HG02642 (cell line): Measurements from ENCODE around the gene KLHL11.
"Not testable (repeated sequence)": the region's sequence is repeated elsewhere in the genome, so short reads cannot be mapped to it uniquely, and the experiment has no call there.

Experiments used
- ATAC-seq: cut with Tn5 transposase; IDR thresholded peaks from one replicate; pipeline ENCODE4 v1.9.1; 2021; ENCODE audit warnings: mild to moderate bottlenecking; ENCODE audit not compliant: unreplicated experiment, poor library complexity

KLHL11 gene

GRCh38 chr17:41888332-41888965 lies 23.2 kb upstream of the KLHL11 start:
- no peak for ATAC-seq

GRCh38 chr17:41885733-41886132 lies 20.5 kb upstream of the KLHL11 start:
- ATAC-seq: no peak

- ATAC-seq: no peak
These were observed 17.5 kb upstream of the KLHL11 start for GRCh38 chr17:41882756-41883155.

- no peak for ATAC-seq
These were observed 14.9 kb upstream of the KLHL11 start for GRCh38 chr17:41880130-41880529.

- not testable (repeated sequence) for ATAC-seq
These were observed 9.1 kb upstream of the KLHL11 start for GRCh38 chr17:41874293-41874670.

GRCh38 chr17:41873559-41874292 lies 8.5 kb upstream of the KLHL11 start:
- no peak for ATAC-seq

- ATAC-seq: no peak
These were observed 6.6 kb upstream of the KLHL11 start for GRCh38 chr17:41871789-41872188.

GRCh38 chr17:41870627-41871026 lies 5.4 kb upstream of the KLHL11 start:
- ATAC-seq: no peak

- ATAC-seq: no peak
These were observed 4.9 kb upstream of the KLHL11 start for GRCh38 chr17:41870097-41870496.

GRCh38 chr17:41869426-41869825 lies 4.2 kb upstream of the KLHL11 start:
- ATAC-seq: no peak

GRCh38 chr17:41868568-41868967 lies 3.3 kb upstream of the KLHL11 start:
- ATAC-seq: no peak

- no peak for ATAC-seq
These were observed 322 bp upstream of the KLHL11 start for GRCh38 chr17:41865596-41865893.

GRCh38 chr17:41864498-41864835 lies 756 bp downstream of the KLHL11 start:
- no peak for ATAC-seq

GRCh38 chr17:41863074-41863848 lies 2.0 kb downstream of the KLHL11 start:
- ATAC-seq: no peak

- no peak for ATAC-seq
These were observed 4.8 kb downstream of the KLHL11 start for GRCh38 chr17:41860254-41860931.

GRCh38 chr17:41851382-41851781 lies 13.8 kb downstream of the KLHL11 start:
- not testable (repeated sequence) for ATAC-seq

- ATAC-seq: no peak
These were observed 15.8 kb downstream of the KLHL11 start for GRCh38 chr17:41849251-41849990.

GRCh38 chr17:41848788-41849187 lies 16.4 kb downstream of the KLHL11 start:
- no peak for ATAC-seq

GRCh38 chr17:41844971-41845370 lies 20.3 kb downstream of the KLHL11 start:
- no peak for ATAC-seq

- ATAC-seq: not testable (repeated sequence)
These were observed 24.4 kb downstream of the KLHL11 start for GRCh38 chr17:41840781-41841180.
